Uterus (tissue), 2 donors: ENCODE measurements around the gene GRM8.

Source experiments
- CTCF ChIP-seq, 4 experiments: fragments of 200-600 bp in 2 of 4; fragments of 450-650 bp in 2 of 4; sonication (generic) in 2 of 4; IDR thresholded peaks; one replicate each; pipeline ENCODE4 v1.5.1; 2016 to 2019; ENCODE audit warnings: antibody characterized with exemption in 4 of 4, mild to moderate bottlenecking in 2 of 4, moderate library complexity in 1 of 4
- POLR2A ChIP-seq, 2 donors: fragments of 450-650 bp; IDR thresholded peaks; one replicate each; pipeline ENCODE4 v1.6.1; 2016; ENCODE audit warnings: antibody characterized with exemption in 2 of 2, mild to moderate bottlenecking in 1 of 2, moderate library complexity in 1 of 2

GRCh38 chr7:126689037-126689436, 563.7 kb downstream of the GRM8 start:
- TF ChIP-seq CTCF (IDR thresholded peaks at IDR 0.05) (no peak), POLR2A (IDR thresholded peaks at IDR 0.05) (no peak)
